ENCODE results near the gene IFNL2. TPM values are rescaled to one million over a fixed set of nuclear protein-coding genes. Genes with fewer than 3 reads are reported as not detected.

IFNL2 gene
- total and polyA plus RNA-seq, 5 donors: not detected

DNA sequence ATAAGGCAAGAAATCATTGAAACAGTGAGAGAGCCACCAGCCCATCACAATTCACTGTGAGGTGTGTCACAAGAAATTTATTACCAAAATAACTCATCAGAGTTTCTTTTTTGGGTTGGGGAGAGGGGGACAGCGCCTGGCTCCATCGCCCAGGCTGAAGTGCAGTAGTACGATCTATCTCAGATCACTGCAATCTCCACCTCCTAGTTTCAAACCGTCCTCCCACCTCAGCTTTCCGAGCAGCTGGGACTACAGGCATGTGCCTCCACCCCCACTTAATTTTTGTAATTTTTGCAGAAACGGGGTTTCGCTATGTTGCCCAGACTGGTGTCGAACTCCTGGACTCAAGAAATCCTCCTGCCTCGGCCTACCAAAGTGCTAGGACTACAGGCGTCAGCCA lies 31.6 kb downstream of the IFNL2 start:
- no peaks in the 10 kb centered on the region for H3K27me3 ChIP-seq (ENCODE audit: control insufficient read depth, insufficient read depth)
- H3K27ac ChIP-seq (ENCODE audit: low read length): no peak overlapping the region
- ATAC-seq (no peak), DNase-seq (no peak)
- no peaks in the 10 kb centered on the region for H3K9me3 ChIP-seq (ENCODE audit: control insufficient read depth, low read length)
- 84% methylated on average over 10 of the region's 10 CpGs for WGBS
- no peak overlapping the region for H3K4me3 ChIP-seq (ENCODE audit: low read length)
- H3K4me1 ChIP-seq (ENCODE audit: control insufficient read depth, insufficient read depth, low read length): no peaks in the 10 kb centered on the region
- intact Hi-C loops (cut with DNase I): no loop called here

DNA sequence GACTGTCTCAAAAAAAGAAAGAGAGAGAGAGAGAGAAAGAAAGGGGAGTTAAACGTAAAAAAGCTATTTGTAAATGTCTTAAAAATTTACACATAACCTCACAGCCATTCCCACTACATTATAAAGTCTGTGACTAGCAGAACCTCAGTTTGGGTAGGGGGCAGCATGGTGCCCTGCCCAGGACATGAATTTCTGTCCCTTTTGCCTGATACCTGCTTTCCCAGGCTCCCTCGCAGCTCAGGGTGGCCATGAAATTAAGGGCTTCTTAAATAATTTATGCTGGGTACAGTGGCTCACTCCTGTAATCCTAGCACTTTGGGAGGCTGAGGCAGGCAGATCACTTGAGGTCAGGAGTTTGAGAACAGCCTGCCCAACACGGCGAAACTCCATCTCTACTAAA lies 32.8 kb downstream of the IFNL2 start:
- ATAC-seq (no peak), DNase-seq (no peak)
- intact Hi-C loops (cut with DNase I): no loop called here
- 85% methylated on average over 4 of the region's 4 CpGs for WGBS
- Histone ChIP-seq H3K4me3 (ENCODE audit: low read length) (no peak overlapping the region), H3K4me1 (ENCODE audit: control insufficient read depth, insufficient read depth, low read length) (no peaks in the 10 kb centered on the region), H3K27me3 (ENCODE audit: control insufficient read depth, insufficient read depth) (no peaks in the 10 kb centered on the region), H3K27ac (ENCODE audit: low read length) (no peak overlapping the region), H3K9me3 (ENCODE audit: control insufficient read depth, low read length) (no peaks in the 10 kb centered on the region)

DNA sequence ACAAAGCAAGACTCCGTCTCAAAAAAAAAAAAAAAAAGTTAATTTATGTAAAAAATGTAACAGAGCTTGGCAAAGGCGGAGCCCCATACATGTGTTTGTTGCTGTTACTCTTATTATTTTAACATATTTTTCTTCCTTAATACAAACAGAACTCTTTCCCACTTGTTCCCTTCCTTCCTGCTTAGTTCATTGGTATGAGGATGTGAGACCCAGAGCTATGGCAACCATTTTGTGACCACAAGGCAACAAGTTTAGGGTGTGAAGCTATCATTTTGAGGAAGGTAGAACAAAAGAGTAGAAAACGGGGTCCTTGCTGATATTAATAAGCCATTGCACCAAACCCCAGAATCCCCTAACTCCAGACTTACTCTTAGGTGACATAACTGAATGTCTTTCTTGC lies 33.4 kb downstream of the IFNL2 start:
- Histone ChIP-seq H3K27ac (ENCODE audit: low read length) (no peak overlapping the region), H3K27me3 (ENCODE audit: control insufficient read depth, insufficient read depth) (no peaks in the 10 kb centered on the region), H3K4me1 (ENCODE audit: control insufficient read depth, insufficient read depth, low read length) (no peaks in the 10 kb centered on the region), H3K9me3 (ENCODE audit: control insufficient read depth, low read length) (no peaks in the 10 kb centered on the region), H3K4me3 (ENCODE audit: low read length) (no peak overlapping the region)
- ATAC-seq: no peak
- intact Hi-C loops (cut with DNase I): no loop called here
- DNase-seq: no peak
- WGBS: 80% methylated on average over 3 of the region's 3 CpGs

- ATAC-seq: no peak
- intact Hi-C loops (cut with DNase I): no loop called here
- no peaks in the 10 kb centered on the region for H3K27me3 ChIP-seq (ENCODE audit: control insufficient read depth, insufficient read depth)
Observed at GRCh38 chr19:39303373-39304184, 35.4 kb downstream of the IFNL2 start.

GRCh38 chr19:39304185-39304513 lies 36.0 kb downstream of the IFNL2 start:
- H3K4me3 ChIP-seq (ENCODE audit: low read length): no peak overlapping the region
- no peak for ATAC-seq
- H3K27ac ChIP-seq (ENCODE audit: low read length): no peak overlapping the region
- DNase-seq: no peak
- H3K9me3 ChIP-seq (ENCODE audit: control insufficient read depth, low read length): no peaks in the 10 kb centered on the region
- no peaks in the 10 kb centered on the region for H3K27me3 ChIP-seq (ENCODE audit: control insufficient read depth, insufficient read depth)
- H3K4me1 ChIP-seq (ENCODE audit: control insufficient read depth, insufficient read depth, low read length): no peaks in the 10 kb centered on the region
- intact Hi-C loops (cut with DNase I): no loop called here

More at GRCh38 chr19:39303373-39304184, 35.4 kb downstream of the IFNL2 start:
- H3K9me3 ChIP-seq (ENCODE audit: control insufficient read depth, low read length): no peaks in the 10 kb centered on the region
- no peak overlapping the region for H3K27ac ChIP-seq (ENCODE audit: low read length)
- no peaks in the 10 kb centered on the region for H3K4me1 ChIP-seq (ENCODE audit: control insufficient read depth, insufficient read depth, low read length)
- DNase-seq: no peak
- WGBS: 34% methylated on average over 10 of the region's 10 CpGs
- no peak overlapping the region for H3K4me3 ChIP-seq (ENCODE audit: low read length)

GRCh38 chr19:39304701-39305571 lies 36.7 kb downstream of the IFNL2 start:
- 35% methylated on average over 6 of the region's 6 CpGs for WGBS
- intact Hi-C loops (cut with DNase I): no loop called here
- ATAC-seq (no peak), DNase-seq (no peak)
- Histone ChIP-seq H3K4me1 (ENCODE audit: control insufficient read depth, insufficient read depth, low read length) (no peaks in the 10 kb centered on the region), H3K4me3 (ENCODE audit: low read length) (no peak overlapping the region), H3K27me3 (ENCODE audit: control insufficient read depth, insufficient read depth) (no peaks in the 10 kb centered on the region), H3K9me3 (ENCODE audit: control insufficient read depth, low read length) (no peaks in the 10 kb centered on the region), H3K27ac (ENCODE audit: low read length) (no peak overlapping the region)

GRCh38 chr19:39306075-39306474 lies 37.9 kb downstream of the IFNL2 start:
- Histone ChIP-seq H3K27me3 (ENCODE audit: control insufficient read depth, insufficient read depth) (no peaks in the 10 kb centered on the region), H3K4me1 (ENCODE audit: control insufficient read depth, insufficient read depth, low read length) (no peaks in the 10 kb centered on the region), H3K4me3 (ENCODE audit: low read length) (no peak overlapping the region), H3K27ac (ENCODE audit: low read length) (no peak overlapping the region), H3K9me3 (ENCODE audit: control insufficient read depth, low read length) (no peaks in the 10 kb centered on the region)
- no peak for ATAC-seq
- intact Hi-C loops (cut with DNase I): no loop called here
- DNase-seq: no peak

DNA sequence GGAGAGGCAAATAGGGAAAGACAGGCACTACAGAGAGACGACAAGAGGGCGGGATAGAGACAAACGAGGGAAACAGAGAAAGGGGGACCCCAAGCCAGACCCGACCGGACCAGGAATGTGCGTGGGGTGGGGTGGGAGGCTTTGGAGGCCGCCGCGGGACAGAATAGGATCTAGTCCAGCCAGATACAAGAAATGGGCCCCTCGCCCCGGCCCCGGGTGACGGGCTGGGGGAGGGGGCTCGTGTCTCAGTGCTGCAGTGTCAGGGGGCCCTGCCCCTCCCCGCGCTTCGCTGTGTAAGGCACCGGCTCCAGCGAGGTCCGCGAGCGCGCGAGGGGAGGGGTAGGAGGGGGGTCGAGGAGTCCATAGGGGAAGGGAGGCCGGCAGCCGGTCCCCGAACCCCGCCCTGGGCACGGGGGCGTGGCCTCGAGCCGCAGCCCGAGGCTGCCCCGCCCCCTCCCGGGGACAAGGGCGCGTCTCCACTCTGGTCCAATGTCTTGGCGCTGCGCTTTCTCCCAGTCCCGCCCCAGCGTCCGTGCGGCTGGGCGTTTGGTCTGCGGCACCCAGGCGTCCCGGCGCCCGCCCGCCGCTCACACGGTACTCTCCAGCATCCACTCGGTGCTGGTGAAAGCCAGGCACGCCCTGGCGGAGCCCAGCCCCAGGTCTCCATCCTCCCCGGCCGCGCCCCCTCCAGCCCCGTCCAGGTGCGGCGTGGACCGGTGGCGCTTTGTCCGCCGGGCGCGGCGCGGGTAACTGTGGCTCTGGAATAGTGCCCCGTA lies 39.0 kb downstream of the IFNL2 start:
- intact Hi-C loops (cut with DNase I): no loop called here
- H3K9me3 ChIP-seq (ENCODE audit: control insufficient read depth, low read length): no peaks in the 10 kb centered on the region
- WGBS: 14% methylated on average over 71 of the region's 71 CpGs
- ATAC-seq (peak; percentile 78 to 90), DNase-seq (peak; percentile 54 to 80 (median 77))
- no peaks in the 10 kb centered on the region for H3K4me1 ChIP-seq (ENCODE audit: control insufficient read depth, insufficient read depth, low read length)
- H3K27me3 ChIP-seq (ENCODE audit: control insufficient read depth, insufficient read depth): no peaks in the 10 kb centered on the region
- peak overlapping the region; percentile 0 for H3K4me3 ChIP-seq (ENCODE audit: low read length)
- no peak overlapping the region for H3K27ac ChIP-seq (ENCODE audit: low read length)

GRCh38 chr19:39307822-39308530 lies 39.8 kb downstream of the IFNL2 start:
- no peak overlapping the region for H3K4me3 ChIP-seq (ENCODE audit: low read length)
- peak in 1 of 2 donors; percentile 37 for ATAC-seq
- DNase-seq: no peak
- 18% methylated on average over 82 of the region's 82 CpGs for WGBS
- intact Hi-C loops (cut with DNase I): no loop called here
- no peaks in the 10 kb centered on the region for H3K4me1 ChIP-seq (ENCODE audit: control insufficient read depth, insufficient read depth, low read length)
- no peak overlapping the region for H3K27ac ChIP-seq (ENCODE audit: low read length)
- H3K27me3 ChIP-seq (ENCODE audit: control insufficient read depth, insufficient read depth): no peaks in the 10 kb centered on the region
- H3K9me3 ChIP-seq (ENCODE audit: control insufficient read depth, low read length): no peaks in the 10 kb centered on the region

DNA sequence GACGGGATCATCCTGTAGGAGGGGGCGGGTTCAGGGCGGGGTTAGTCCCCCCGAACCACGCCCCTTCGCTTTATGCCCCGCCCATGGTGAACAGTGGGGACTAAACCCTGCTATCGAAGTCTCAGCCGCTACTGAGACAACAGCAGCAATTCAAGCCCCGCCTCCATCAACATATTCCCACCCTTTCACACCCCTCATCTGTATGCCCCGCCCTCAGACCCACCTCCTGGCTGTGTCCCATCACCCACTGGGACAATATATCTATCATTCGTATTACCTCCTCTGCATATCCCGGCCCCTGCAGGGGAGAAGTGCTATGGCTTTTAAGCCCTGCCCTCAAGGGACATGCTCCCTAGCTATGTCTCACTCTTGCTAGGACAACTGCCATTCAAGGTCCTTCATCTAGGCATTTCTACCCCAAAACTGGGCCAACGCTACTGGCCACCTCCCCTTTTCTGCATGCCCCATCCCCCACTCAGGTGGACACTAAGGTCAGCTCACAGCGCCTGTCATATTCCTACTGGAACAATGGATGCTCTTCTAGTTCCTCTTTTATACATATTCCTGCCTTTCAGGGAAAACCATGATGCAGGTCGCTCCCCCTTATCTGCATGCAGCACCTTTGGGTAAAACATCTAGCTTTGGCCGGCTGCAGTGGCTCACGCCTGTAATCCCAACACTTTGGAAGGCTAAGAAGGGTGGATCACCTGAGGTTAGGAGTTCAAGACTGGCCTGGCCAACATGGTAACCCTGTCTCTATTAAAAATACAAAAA lies 40.5 kb downstream of the IFNL2 start:
- intact Hi-C loops (cut with DNase I): no loop called here
- no peaks in the 10 kb centered on the region for H3K4me1 ChIP-seq (ENCODE audit: control insufficient read depth, insufficient read depth, low read length)
- no peaks in the 10 kb centered on the region for H3K27me3 ChIP-seq (ENCODE audit: control insufficient read depth, insufficient read depth)
- H3K27ac ChIP-seq (ENCODE audit: low read length): no peak overlapping the region
- H3K4me3 ChIP-seq (ENCODE audit: low read length): no peak overlapping the region
- ATAC-seq: no peak
- 48% methylated on average over 18 of the region's 18 CpGs for WGBS
- no peaks in the 10 kb centered on the region for H3K9me3 ChIP-seq (ENCODE audit: control insufficient read depth, low read length)
- no peak for DNase-seq

Measured in right cardiac atrium (tissue), 5 donors.